HCT116 (cell line): ENCODE results near the gene PCDHGB4. TPM values are rescaled to one million over a fixed set of nuclear protein-coding genes. Genes with fewer than 3 reads are reported as not detected.
"Not testable (repeated sequence)": the region's sequence is repeated elsewhere in the genome, so short reads cannot be mapped to it uniquely, and the experiment has no call there.

Experiments
- ATAC-seq: fragments of 200-7000 bp; cut with Tn5 transposase; 2 replicates; pipeline ENCODE4 v1.9.1; 2020; ENCODE audit warnings: mild to moderate bottlenecking, moderate library complexity
- BruUV-seq: library from RNA; stranded (reverse); fragments of 400-500 nt; replicated peaks from 2 replicates; lab custom pipeline; 2021; lab: Mats Ljungman, UMichigan
- CTCF ChIA-PET: fragments of 300-600 bp; sonication (Branson Sonifier 250); formaldehyde crosslinking; loops from one replicate; lab custom pipeline; 2021; ENCODE audit warnings: antibody characterized with exemption; lab: Charles Lee
- POLR2A ChIA-PET: fragments of 300-600, 350-600 bp; sonication (Branson Sonifier 250); formaldehyde crosslinking; loops from one replicate; lab custom pipeline; 2021; ENCODE audit warnings: antibody characterized with exemption; lab: Charles Lee
- RAD21 ChIA-PET, 2 experiments: fragments of 300-600 bp; sonication (Branson Sonifier 250); formaldehyde crosslinking; loops; one replicate each; lab custom pipeline; 2023; ENCODE audit warnings: low total read pairs in 2 of 2; ENCODE audit not compliant: uncharacterized antibody in 2 of 2, unreplicated experiment in 2 of 2, low non-redundant PET in 1 of 2; lab: Charles Lee
- DNase-seq: peaks from one replicate; pipeline ENCODE4 v3.0.0-alpha.2; 2010; ENCODE audit warnings: low read depth, low spot score
- H2AFZ ChIP-seq: fragments of 200-600 bp; shearing (Covaris generic), sonication (generic); 2 replicates; pipeline ENCODE4 v1.6.1; 2017; ENCODE audit warnings: low read depth, mixed run types, mixed read lengths, antibody characterized with exemption, low read length; ENCODE audit not compliant: poor library complexity, severe bottlenecking
- H3K27ac ChIP-seq: 2 replicates; pipeline ENCODE4 v1.5.1; 2012; ENCODE audit warnings: low read depth, low read length
- H3K27me3 ChIP-seq: fragments of 200-600 bp; sonication (generic); 2 replicates; pipeline ENCODE4 v1.6.1; 2016; ENCODE audit warnings: mixed run types, low read length, mixed read lengths; ENCODE audit not compliant: insufficient read depth
- H3K36me3 ChIP-seq, 2 experiments: fragments of 200-500 bp in 1 of 2; fragments of 200-600 bp in 1 of 2; sonication (Bioruptor generic) in 1 of 2; sonication (generic) in 1 of 2; 2 replicates each; pipeline versions ENCODE4 v1.5.1 to v1.6.1; 2014 to 2016; ENCODE audit warnings: low read length in 2 of 2, inconsistent platforms in 1 of 2, mixed read lengths in 1 of 2, mixed run types in 1 of 2; ENCODE audit not compliant: insufficient read depth in 2 of 2, control insufficient read depth in 1 of 2
- H3K4me1 ChIP-seq, 2 experiments: fragments of 200-600 bp in 1 of 2; sonication (generic) in 1 of 2; 2 replicates each; pipeline versions ENCODE4 v1.5.1 to v1.6.1; 2012 to 2017; ENCODE audit warnings: low read length in 2 of 2, inconsistent platforms in 1 of 2, mild to moderate bottlenecking in 1 of 2, mixed read lengths in 1 of 2, mixed run types in 1 of 2, moderate library complexity in 1 of 2; ENCODE audit not compliant: insufficient read depth in 2 of 2, control insufficient read depth in 1 of 2
- H3K4me2 ChIP-seq: fragments of 200-600 bp; sonication (generic); 2 replicates; pipeline ENCODE4 v1.6.1; 2017; ENCODE audit warnings: mixed run types, low read length, mixed read lengths
- H3K4me3 ChIP-seq, 2 experiments: fragments of 200-600 bp in 1 of 2; sonication (generic) in 1 of 2; replicated peaks in 1 of 2; 2 replicates each; pipeline ENCODE4 v1.5.1; 2011 to 2016; ENCODE audit warnings: low read length in 2 of 2, control low read depth in 1 of 2, low read depth in 1 of 2, mild to moderate bottlenecking in 1 of 2, mixed read lengths in 1 of 2, mixed run types in 1 of 2
- H3K79me2 ChIP-seq: fragments of 200-600 bp; sonication (generic); 2 replicates; pipeline ENCODE4 v1.6.1; 2017; ENCODE audit warnings: mild to moderate bottlenecking, mixed run types, low read length, moderate library complexity, mixed read lengths; ENCODE audit not compliant: insufficient read depth
- H3K9ac ChIP-seq: fragments of 200-600 bp; sonication (generic); 2 replicates; pipeline ENCODE4 v1.6.1; 2016; ENCODE audit warnings: low read length, mixed read lengths
- H3K9me2 ChIP-seq: fragments of 200-600 bp; sonication (generic), shearing (Covaris generic); 2 replicates; pipeline ENCODE4 v1.6.1; 2017; ENCODE audit warnings: mixed run types, mild to moderate bottlenecking, moderate library complexity; ENCODE audit not compliant: insufficient read depth
- H3K9me3 ChIP-seq, 2 experiments: fragments of 200-500 bp in 1 of 2; fragments of 200-600 bp in 1 of 2; sonication (Bioruptor generic) in 1 of 2; sonication (generic) in 1 of 2; 2 replicates each; pipeline ENCODE4 v1.6.1; 2014 to 2017; ENCODE audit warnings: low read length in 2 of 2, mixed read lengths in 2 of 2, inconsistent platforms in 1 of 2, low read depth in 1 of 2, mild to moderate bottlenecking in 1 of 2, mixed run types in 1 of 2, moderate library complexity in 1 of 2; ENCODE audit not compliant: control insufficient read depth in 1 of 2, insufficient read depth in 1 of 2
- H4K20me1 ChIP-seq: fragments of 200-600 bp; sonication (generic), shearing (Covaris generic); 2 replicates; pipeline ENCODE4 v1.6.1; 2017; ENCODE audit warnings: mixed run types, mild to moderate bottlenecking, moderate library complexity; ENCODE audit not compliant: insufficient read depth
- EZH2phosphoT487 ChIP-seq: fragments of 200-600 bp; IDR thresholded peaks from 2 replicates; pipeline ENCODE4 v1.6.1; 2018; ENCODE audit warnings: antibody characterized with exemption, borderline replicate concordance
- RAD21 ChIP-seq: IDR thresholded peaks from 2 replicates; pipeline ENCODE4 v1.6.1; 2012; ENCODE audit warnings: low read depth, mild to moderate bottlenecking
- intact Hi-C: fragments of 100-400 bp; cut with micrococcal nuclease; formaldehyde crosslinking; loops from 2 replicates; pipeline ENCODE4 v1.10.0; 2022
- total RNA-seq: library from RNA; stranded (reverse); gene quantifications from one replicate; pipeline ENCODE4 v1.2.1, GENCODE V29; 2021; ENCODE audit not compliant: unreplicated experiment

The PCDHGB4 gene
- total RNA-seq, 1 experiment from 2014 or later: not detected

GRCh38 chr5:141413540-141414069 is 26.1 kb downstream of the PCDHGB4 start:
- POLR2A ChIA-PET: interaction anchor here (1.3 to 2.0 kb wide), 4 partner anchors 93 to 150 kb away, joined by 3 to 9 read pairs (median 4); partner anchors contain the start of gene TAF7
- RAD21 ChIA-PET: interaction anchor here (1.1 to 2.1 kb wide), 6 partner anchors 108 to 150 kb away, joined by 5 to 17 read pairs (median 7); no protein-coding TSS in a partner anchor
- BruUV-seq: no TSS peak
- no peaks in the 10 kb centered on the region for H3K9me2 ChIP-seq
- no peaks in the 10 kb centered on the region for H4K20me1 ChIP-seq
- H3K36me3 ChIP-seq: no peaks in the 10 kb centered on the region
- H2AFZ ChIP-seq: peak overlapping the region; percentile 76
- H3K79me2 ChIP-seq: no peaks in the 10 kb centered on the region
- peaks cover 2 to 5% of the 10 kb centered on the region in 2 experiments; a peak in 1 of 4 replicates for H3K4me1 ChIP-seq
- CTCF ChIA-PET: interaction anchor here (0.7 to 3.4 kb wide), 18 partner anchors 25 to 224 kb away, joined by 3 to 73 read pairs (median 6); partner anchors contain the start of genes PCDHB14, PCDHGB2, PCDHGC4 and RELL2
- intact Hi-C loops: loop anchor here (1.0 to 2.0 kb wide), 2 partner anchors 99 to 151 kb away; no protein-coding TSS in a partner anchor
- TF ChIP-seq RAD21: 0 out of 2 replicates have a peak, but pooled peaks have one; percentile 1
- no peak for TF ChIP-seq EZH2phosphoT487
- H3K4me2 ChIP-seq: peak overlapping the region; percentile 74
- H3K4me3 ChIP-seq: peak overlapping the region; percentile 46 to 61
- no peak overlapping the region for H3K27ac ChIP-seq
- H3K27me3 ChIP-seq: no peaks in the 10 kb centered on the region
- DNase-seq: peak; percentile 7
- H3K9me3 ChIP-seq: peaks cover 0 to 3% of the 10 kb centered on the region in 2 experiments; a peak in 1 of 4 replicates
- peak; percentile 65 for ATAC-seq
- peak overlapping the region; percentile 60 for H3K9ac ChIP-seq

GRCh38 chr5:141414548-141415274 is 27.2 kb downstream of the PCDHGB4 start:
- H3K4me3 ChIP-seq, H3K9ac ChIP-seq, BruUV-seq, H3K27ac ChIP-seq, RAD21 ChIA-PET, H3K4me2 ChIP-seq, intact Hi-C loops, H3K79me2 ChIP-seq, DNase-seq, H3K4me1 ChIP-seq, ATAC-seq, H4K20me1 ChIP-seq, H3K9me2 ChIP-seq, H3K36me3 ChIP-seq, H3K27me3 ChIP-seq, H2AFZ ChIP-seq, POLR2A ChIA-PET: not testable (repeated sequence)
- peaks cover 0 to 10% of the 10 kb centered on the region in 2 experiments; a peak in 1 of 4 replicates for H3K9me3 ChIP-seq
- CTCF ChIA-PET: interaction anchor here (2.7 to 3.4 kb wide), 2 partner anchors 143 to 149 kb away, joined by 69 to 73 read pairs; no protein-coding TSS in a partner anchor

- H3K4me3 ChIP-seq, H2AFZ ChIP-seq, POLR2A ChIA-PET, H3K79me2 ChIP-seq, H3K9me2 ChIP-seq, intact Hi-C loops, H3K9ac ChIP-seq, CTCF ChIA-PET, BruUV-seq, H3K36me3 ChIP-seq, H4K20me1 ChIP-seq, ATAC-seq, H3K4me2 ChIP-seq, H3K27me3 ChIP-seq, DNase-seq, RAD21 ChIA-PET, H3K4me1 ChIP-seq, H3K27ac ChIP-seq: not testable (repeated sequence)
- H3K9me3 ChIP-seq: peaks cover 0 to 13% of the 10 kb centered on the region in 2 experiments; a peak in 1 of 4 replicates
Observed at GRCh38 chr5:141415275-141415618, 27.7 kb downstream of the PCDHGB4 start.
